Measurements from ENCODE around the gene B4GALT3. TPM values are rescaled to one million over a fixed set of nuclear protein-coding genes. Genes with fewer than 3 reads are reported as not detected.

B4GALT3 gene
- total RNA-seq, 1 donor from 2014 or later: 23.0 TPM

GRCh38 chr1:161193561-161194235, 16.4 kb upstream of the B4GALT3 start:
- TF ChIP-seq CTCF (IDR thresholded peaks at IDR 0.05): no peak
- DNase-seq (ENCODE audit: low spot score): peak; percentile 91
- Mint-ChIP-seq H3K36me3 (ENCODE audit: low read depth) (no peaks in the 10 kb centered on the region), H3K27me3 (ENCODE audit: low read depth) (no peaks in the 10 kb centered on the region), H3K4me1 (ENCODE audit: low read depth) (peaks cover 26% of the 10 kb centered on the region), H3K9me3 (ENCODE audit: low read depth) (no peaks in the 10 kb centered on the region), H3K27ac (ENCODE audit: unreplicated experiment) (no peak overlapping the region), H3K4me3 (ENCODE audit: unreplicated experiment) (no peak overlapping the region)

- H3K27me3 Mint-ChIP-seq (ENCODE audit: low read depth): no peaks in the 10 kb centered on the region
- no peaks in the 10 kb centered on the region for H3K9me3 Mint-ChIP-seq (ENCODE audit: low read depth)
- H3K27ac Mint-ChIP-seq (ENCODE audit: unreplicated experiment): peak overlapping the region; percentile 42
- H3K4me3 Mint-ChIP-seq (ENCODE audit: unreplicated experiment): no peak overlapping the region
- no peaks in the 10 kb centered on the region for H3K36me3 Mint-ChIP-seq (ENCODE audit: low read depth)
- peaks cover 16% of the 10 kb centered on the region for H3K4me1 Mint-ChIP-seq (ENCODE audit: low read depth)
- peak; percentile 93 for DNase-seq (ENCODE audit: low spot score)
- peak; percentile 87 for TF ChIP-seq CTCF (IDR thresholded peaks at IDR 0.05)
These were observed 15.5 kb upstream of the B4GALT3 start for GRCh38 chr1:161192476-161193465.

- Mint-ChIP-seq H3K4me3 (ENCODE audit: unreplicated experiment) (no peak overlapping the region), H3K4me1 (ENCODE audit: low read depth) (peaks cover 8% of the 10 kb centered on the region), H3K9me3 (ENCODE audit: low read depth) (no peaks in the 10 kb centered on the region), H3K36me3 (ENCODE audit: low read depth) (no peaks in the 10 kb centered on the region), H3K27me3 (ENCODE audit: low read depth) (no peaks in the 10 kb centered on the region), H3K27ac (ENCODE audit: unreplicated experiment) (no peak overlapping the region)
- peak; percentile 56 for DNase-seq (ENCODE audit: low spot score)
- TF ChIP-seq CTCF (IDR thresholded peaks at IDR 0.05): no peak
These were observed 14.7 kb upstream of the B4GALT3 start for GRCh38 chr1:161191971-161192370.

GRCh38 chr1:161190962-161191521, 13.7 kb upstream of the B4GALT3 start:
- Mint-ChIP-seq H3K27ac (ENCODE audit: unreplicated experiment) (no peak overlapping the region), H3K9me3 (ENCODE audit: low read depth) (no peaks in the 10 kb centered on the region), H3K4me3 (ENCODE audit: unreplicated experiment) (no peak overlapping the region), H3K36me3 (ENCODE audit: low read depth) (no peaks in the 10 kb centered on the region), H3K27me3 (ENCODE audit: low read depth) (no peaks in the 10 kb centered on the region), H3K4me1 (ENCODE audit: low read depth) (peaks cover 3% of the 10 kb centered on the region)
- peak; percentile 68 for DNase-seq (ENCODE audit: low spot score)
- TF ChIP-seq CTCF (IDR thresholded peaks at IDR 0.05): no peak

- Mint-ChIP-seq H3K4me1 (ENCODE audit: low read depth) (peaks cover 13% of the 10 kb centered on the region), H3K27ac (ENCODE audit: unreplicated experiment) (no peak overlapping the region), H3K9me3 (ENCODE audit: low read depth) (no peaks in the 10 kb centered on the region), H3K27me3 (ENCODE audit: low read depth) (no peaks in the 10 kb centered on the region), H3K4me3 (ENCODE audit: unreplicated experiment) (no peak overlapping the region), H3K36me3 (ENCODE audit: low read depth) (no peaks in the 10 kb centered on the region)
- DNase-seq (ENCODE audit: low spot score): peak; percentile 25
- TF ChIP-seq CTCF (IDR thresholded peaks at IDR 0.05): no peak
These were observed 11.7 kb upstream of the B4GALT3 start for GRCh38 chr1:161189036-161189435.

All from chondrocyte (in vitro differentiated cells).